HL-60 (cell line): ENCODE measurements around the gene CAMTA1.
"Not testable (repeated sequence)": the region's sequence is repeated elsewhere in the genome, so short reads cannot be mapped to it uniquely, and the experiment has no call there.

ENCODE experiments used
- DNase-seq, 2 experiments: peaks; one replicate each; pipeline ENCODE4 v3.0.0-alpha.2; 2010 to 2020; ENCODE audit warnings: low read depth in 1 of 2, low spot score in 1 of 2
- H3K27ac ChIP-seq: fragments of 250-450 bp; sonication (Bioruptor Pico); replicated peaks from 2 replicates; pipeline ENCODE4 v1.5.1; 2020; ENCODE audit warnings: mild to moderate bottlenecking, moderate library complexity
- H3K27me3 ChIP-seq: fragments of 250-450 bp; sonication (Bioruptor Pico); 2 replicates; pipeline ENCODE4 v1.5.1; 2021; ENCODE audit warnings: mild to moderate bottlenecking, moderate library complexity; ENCODE audit not compliant: insufficient read depth, poor library complexity, severe bottlenecking
- H3K4me3 ChIP-seq: replicated peaks from 2 replicates; pipeline ENCODE4 v1.5.1; 2011; ENCODE audit warnings: mild to moderate bottlenecking, control low read depth, low read length; ENCODE audit not compliant: insufficient read depth
- GABPA ChIP-seq: IDR thresholded peaks from 2 replicates; pipeline ENCODE4 v1.6.1; 2012; ENCODE audit warnings: low read depth
- POLR2AphosphoS5 ChIP-seq: IDR thresholded peaks from 2 replicates; pipeline ENCODE4 v1.6.1; 2012; ENCODE audit warnings: low read depth
- SPI1 ChIP-seq: IDR thresholded peaks from 2 replicates; pipeline ENCODE4 v1.6.1; 2012; ENCODE audit warnings: low read depth, mild to moderate bottlenecking, borderline replicate concordance
- TF ChIP-seq, protein P1 (sequence below): IDR thresholded peaks from 2 replicates; pipeline ENCODE4 v1.6.1; 2012; ENCODE audit warnings: low read depth; ENCODE audit not compliant: insufficient replicate concordance
- TF ChIP-seq, protein P2 (sequence below): IDR thresholded peaks from one replicate; pipeline ENCODE4 v1.5.1; 2011; ENCODE audit warnings: low read length, control low read depth, inconsistent platforms; ENCODE audit not compliant: insufficient read depth

The CAMTA1 gene

DNA sequence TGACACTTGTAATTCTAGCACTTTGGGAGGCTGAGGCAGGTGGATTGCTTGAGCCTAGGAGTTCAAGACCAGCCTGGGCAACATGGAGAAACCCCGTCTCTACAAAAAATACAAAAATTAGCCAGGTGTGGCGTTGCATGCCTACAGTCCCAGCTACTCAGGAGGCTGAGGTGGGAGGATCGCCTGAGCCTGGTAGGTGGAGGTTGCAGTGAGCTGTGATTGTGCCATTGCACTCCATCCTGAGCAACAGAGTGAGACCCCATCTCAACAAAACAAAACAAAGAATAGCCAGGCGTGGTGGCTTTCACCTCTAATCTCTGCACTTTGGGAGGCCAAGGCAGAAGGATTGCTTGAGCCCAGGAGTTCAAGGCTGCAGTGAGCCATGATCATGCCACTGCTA lies 922.8 kb downstream of the CAMTA1 start:
- H3K27ac ChIP-seq, H3K4me3 ChIP-seq, DNase-seq: not testable (repeated sequence)
- H3K27me3 ChIP-seq = peaks cover 22% of the 10 kb centered on the region

DNA sequence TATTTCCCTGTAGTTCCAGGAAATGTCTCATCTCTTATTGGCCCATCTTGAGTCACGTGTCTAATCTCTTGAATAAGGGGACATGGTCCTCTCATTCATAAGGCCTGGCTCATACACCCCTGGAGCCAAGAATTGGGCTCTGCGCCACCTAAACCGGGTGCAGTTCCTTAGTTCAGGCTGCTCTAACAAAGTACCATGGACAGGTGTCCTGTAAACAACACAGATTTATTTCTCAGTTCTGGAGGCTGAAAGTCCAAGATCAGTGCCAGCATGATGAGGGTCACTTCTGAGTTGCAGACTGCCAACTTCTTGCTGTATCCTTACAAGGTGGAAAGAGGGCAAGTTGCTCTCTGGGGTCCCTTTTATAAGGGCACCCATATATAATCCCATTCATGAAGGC lies 925.6 kb downstream of the CAMTA1 start:
- no peak overlapping the region for H3K4me3 ChIP-seq
- H3K27me3 ChIP-seq = peaks cover 7% of the 10 kb centered on the region
- no peak for DNase-seq
- H3K27ac ChIP-seq = no peak overlapping the region
- TF ChIP-seq, protein P1, sequence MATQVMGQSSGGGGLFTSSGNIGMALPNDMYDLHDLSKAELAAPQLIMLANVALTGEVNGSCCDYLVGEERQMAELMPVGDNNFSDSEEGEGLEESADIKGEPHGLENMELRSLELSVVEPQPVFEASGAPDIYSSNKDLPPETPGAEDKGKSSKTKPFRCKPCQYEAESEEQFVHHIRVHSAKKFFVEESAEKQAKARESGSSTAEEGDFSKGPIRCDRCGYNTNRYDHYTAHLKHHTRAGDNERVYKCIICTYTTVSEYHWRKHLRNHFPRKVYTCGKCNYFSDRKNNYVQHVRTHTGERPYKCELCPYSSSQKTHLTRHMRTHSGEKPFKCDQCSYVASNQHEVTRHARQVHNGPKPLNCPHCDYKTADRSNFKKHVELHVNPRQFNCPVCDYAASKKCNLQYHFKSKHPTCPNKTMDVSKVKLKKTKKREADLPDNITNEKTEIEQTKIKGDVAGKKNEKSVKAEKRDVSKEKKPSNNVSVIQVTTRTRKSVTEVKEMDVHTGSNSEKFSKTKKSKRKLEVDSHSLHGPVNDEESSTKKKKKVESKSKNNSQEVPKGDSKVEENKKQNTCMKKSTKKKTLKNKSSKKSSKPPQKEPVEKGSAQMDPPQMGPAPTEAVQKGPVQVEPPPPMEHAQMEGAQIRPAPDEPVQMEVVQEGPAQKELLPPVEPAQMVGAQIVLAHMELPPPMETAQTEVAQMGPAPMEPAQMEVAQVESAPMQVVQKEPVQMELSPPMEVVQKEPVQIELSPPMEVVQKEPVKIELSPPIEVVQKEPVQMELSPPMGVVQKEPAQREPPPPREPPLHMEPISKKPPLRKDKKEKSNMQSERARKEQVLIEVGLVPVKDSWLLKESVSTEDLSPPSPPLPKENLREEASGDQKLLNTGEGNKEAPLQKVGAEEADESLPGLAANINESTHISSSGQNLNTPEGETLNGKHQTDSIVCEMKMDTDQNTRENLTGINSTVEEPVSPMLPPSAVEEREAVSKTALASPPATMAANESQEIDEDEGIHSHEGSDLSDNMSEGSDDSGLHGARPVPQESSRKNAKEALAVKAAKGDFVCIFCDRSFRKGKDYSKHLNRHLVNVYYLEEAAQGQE = peak; percentile 77
- TF ChIP-seq GABPA = no peak

DNA sequence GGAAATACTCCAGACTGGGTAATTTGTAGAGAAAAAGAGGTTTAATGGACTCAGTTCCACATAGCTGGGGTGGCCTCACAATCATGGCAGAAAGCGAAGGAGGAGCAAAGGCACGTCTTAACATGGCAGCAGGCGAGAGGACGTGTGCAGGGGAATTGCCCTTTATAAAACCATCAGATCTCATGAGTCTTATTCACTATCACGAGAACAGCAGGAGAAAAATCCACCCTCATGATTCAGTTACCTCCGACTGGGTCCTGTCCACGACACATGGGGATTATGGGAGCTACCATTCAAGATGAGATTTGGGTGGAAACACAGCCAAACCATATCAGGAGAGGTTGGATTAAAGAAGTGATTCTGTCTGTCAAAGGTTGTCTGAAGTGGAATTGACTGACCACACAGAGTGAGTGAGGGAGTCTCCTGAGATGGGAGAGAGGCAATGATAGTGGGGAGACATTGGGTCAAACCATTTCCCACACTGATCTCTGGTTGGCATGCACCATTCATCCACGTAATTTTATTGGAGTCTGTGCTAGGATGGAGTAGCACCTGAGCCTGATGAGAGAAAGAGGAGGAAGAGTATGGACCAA lies 927.6 kb downstream of the CAMTA1 start:
- Histone ChIP-seq H3K27me3 (peaks cover 5% of the 10 kb centered on the region), H3K4me3 (no peak overlapping the region), H3K27ac (no peak overlapping the region)
- TF ChIP-seq, protein P1 = no peak
- no peak for TF ChIP-seq POLR2AphosphoS5
- no peak for DNase-seq

DNA sequence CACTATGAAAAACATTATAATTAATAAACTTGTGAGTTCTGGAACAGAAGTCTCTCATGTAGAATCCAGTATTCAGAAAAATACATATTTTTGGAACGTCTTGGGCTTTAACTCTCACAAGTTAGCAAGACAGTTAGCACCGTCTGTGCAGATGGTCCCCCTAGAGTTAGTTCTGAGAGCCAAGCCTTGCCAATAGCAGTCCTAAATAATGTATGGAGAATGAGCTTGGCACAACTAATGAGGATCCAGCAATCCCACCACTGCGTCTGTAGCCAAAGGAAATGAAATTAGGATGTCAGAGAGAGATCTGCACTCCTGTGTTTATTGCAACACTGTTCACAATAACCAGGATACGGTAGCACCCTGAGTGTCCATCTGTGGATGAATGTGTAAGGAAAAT lies 931.3 kb downstream of the CAMTA1 start:
- TF ChIP-seq SPI1 (no peak), POLR2AphosphoS5 (no peak), GABPA (no peak)
- TF ChIP-seq, protein P2, sequence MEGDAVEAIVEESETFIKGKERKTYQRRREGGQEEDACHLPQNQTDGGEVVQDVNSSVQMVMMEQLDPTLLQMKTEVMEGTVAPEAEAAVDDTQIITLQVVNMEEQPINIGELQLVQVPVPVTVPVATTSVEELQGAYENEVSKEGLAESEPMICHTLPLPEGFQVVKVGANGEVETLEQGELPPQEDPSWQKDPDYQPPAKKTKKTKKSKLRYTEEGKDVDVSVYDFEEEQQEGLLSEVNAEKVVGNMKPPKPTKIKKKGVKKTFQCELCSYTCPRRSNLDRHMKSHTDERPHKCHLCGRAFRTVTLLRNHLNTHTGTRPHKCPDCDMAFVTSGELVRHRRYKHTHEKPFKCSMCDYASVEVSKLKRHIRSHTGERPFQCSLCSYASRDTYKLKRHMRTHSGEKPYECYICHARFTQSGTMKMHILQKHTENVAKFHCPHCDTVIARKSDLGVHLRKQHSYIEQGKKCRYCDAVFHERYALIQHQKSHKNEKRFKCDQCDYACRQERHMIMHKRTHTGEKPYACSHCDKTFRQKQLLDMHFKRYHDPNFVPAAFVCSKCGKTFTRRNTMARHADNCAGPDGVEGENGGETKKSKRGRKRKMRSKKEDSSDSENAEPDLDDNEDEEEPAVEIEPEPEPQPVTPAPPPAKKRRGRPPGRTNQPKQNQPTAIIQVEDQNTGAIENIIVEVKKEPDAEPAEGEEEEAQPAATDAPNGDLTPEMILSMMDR = no peak
- no peak for DNase-seq
- no peak overlapping the region for H3K27ac ChIP-seq
- peaks cover 9% of the 10 kb centered on the region for H3K27me3 ChIP-seq
- H3K4me3 ChIP-seq = no peak overlapping the region

DNA sequence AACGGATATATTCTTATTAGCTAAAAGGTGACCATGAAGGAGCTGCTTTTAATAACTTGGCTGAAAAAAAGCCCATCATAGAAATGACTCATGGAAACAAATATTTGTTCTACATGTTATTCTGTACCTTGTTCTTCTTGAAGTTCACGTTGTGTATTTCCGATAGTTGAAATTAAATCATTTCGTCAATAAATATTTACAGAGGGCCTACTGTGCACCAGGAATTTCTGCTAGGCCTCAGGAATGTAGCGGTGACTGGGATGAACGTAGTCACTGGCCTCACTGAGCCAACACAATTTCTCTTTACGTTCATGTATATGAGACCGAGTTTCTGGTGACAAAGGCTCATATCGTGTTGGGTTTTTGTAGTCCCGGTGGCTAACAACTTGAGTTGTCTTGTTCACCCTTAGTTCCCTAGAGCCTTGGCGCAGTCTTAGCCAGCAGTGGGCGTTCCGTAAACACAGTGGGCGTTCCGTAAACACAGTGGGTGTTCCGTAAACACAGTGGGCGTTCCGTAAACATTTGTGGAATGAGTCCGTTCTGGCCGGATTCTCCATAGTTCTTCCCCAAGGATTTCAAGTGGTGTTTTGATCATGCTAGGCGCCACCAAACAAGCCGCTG lies 932.6 kb downstream of the CAMTA1 start:
- DNase-seq = no peak
- H3K4me3 ChIP-seq = no peak overlapping the region
- TF ChIP-seq, protein P1 = no peak
- TF ChIP-seq, protein P2 = no peak
- TF ChIP-seq GABPA (no peak), SPI1 (no peak), POLR2AphosphoS5 (no peak)
- no peak overlapping the region for H3K27ac ChIP-seq
- peaks cover 9% of the 10 kb centered on the region for H3K27me3 ChIP-seq
